NCI-H2081 (cell line): Measurements from ENCODE around the gene TMEM9B.
"Not testable (repeated sequence)": the region's sequence is repeated elsewhere in the genome, so short reads cannot be mapped to it uniquely, and the experiment has no call there.

Experiments
- DNase-seq, 2 experiments: peaks; one replicate each; lab custom pipeline; 2025; lab: John Stamatoyannopoulos, UW

Gene TMEM9B

DNA sequence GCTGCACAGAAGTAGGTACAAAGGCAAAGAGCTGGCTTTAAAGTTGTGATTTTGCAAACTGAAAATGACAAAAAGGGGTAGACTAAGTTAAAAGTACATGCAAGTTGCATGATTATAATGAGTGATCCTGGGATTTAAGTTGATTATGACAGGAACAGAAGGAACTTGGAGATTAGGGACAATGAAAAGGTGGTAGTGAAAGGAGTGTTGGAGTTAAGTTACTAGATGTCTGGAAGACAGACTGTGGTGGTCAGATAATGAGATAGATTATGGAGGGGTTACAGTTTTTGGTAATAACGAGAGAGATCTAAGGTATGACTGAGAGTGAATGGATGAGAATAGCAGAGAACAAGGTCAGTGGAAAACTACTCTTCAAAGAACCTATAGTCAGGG is 7.7 kb upstream of the TMEM9B start:
- DNase-seq, result no peak

DNA sequence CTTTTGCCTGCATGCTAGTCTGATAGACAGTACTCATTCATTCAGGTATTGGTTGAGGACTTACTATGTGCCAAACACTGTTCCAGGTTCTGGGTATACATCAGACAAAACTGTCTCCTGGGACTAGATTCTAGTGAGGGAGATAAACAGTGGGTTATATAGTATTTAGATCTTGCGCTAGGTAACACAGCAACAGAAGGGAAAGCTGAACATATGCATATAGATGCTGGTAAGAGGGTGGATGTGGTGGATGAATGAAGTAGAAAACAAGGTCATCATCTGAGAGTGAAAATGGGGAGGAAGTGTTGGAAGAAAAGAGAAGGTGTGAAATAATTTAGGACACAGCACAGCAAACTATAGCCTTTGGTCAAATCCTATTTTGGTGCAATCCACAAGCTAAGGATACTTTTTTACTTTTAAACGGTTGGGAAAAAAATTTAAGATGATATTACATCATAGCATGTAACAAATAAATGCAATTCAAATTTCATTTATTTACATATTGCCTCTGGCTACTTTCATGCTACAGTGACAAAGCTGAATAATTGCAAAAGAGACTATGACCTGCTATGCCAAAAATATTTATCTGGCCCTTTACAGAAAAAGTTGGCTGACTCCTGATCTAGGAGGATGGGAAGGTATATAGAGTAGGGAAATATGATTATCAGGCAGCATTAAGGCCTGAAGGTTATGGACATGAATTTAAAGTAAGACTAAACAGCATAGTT is 7.1 kb upstream of the TMEM9B start:
- no peak for DNase-seq

DNA sequence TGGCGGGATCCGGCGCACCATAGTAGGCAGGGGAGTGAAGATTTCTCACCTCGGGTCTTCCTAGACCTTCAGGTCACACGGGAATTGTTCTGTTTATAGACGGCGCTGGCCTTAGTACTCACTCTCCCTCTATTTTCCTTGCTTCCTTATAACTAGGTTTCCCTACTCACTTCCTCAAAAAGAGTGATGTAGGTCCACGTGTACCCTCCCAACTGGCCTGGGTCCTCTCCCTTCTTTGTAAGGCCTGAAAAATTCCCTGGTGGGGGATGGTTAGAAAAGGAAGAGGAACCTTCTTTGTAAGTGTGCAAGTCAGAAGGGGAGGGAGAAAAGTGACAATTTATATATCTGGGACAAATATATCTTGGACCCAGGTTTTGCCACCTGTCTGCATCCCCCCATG is 2.9 kb upstream of the TMEM9B start:
- no peak for DNase-seq

DNA sequence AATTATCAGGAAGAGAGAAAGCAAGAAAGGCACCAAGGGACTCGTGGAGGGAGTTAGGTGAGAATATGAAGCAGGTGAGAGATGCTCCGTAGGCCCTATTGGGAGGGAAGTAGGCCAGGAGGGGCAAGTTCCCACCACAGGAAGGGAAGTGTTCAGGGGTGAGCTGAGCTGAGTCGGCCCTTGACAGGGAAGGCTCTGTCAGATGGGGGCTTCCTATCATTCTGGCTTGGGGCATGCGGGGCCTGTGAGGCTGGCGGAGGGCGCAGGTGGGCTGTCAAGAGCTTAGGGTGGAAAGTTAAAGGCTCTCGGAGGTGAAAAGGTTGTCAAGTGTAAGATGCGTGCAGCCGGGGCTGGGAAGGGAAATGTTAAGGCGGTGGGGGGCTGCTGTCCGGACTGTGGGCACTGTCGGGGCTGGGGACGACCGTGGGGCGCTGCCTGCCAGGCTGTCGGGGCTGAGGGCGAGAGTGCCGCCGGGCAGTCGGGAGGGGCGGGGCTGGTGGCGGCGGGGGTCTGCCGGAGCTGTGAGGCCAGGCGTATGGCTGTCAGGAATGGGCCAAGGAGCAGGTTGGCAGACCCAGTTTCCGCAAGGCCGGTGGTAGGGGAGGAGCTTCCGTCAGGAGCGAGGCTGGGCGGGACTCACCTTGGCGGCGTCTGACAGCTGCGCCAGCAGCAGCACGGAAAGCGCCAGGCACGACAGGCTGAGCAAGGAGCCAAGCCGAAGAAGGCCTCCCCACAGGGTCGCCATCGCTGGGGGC is 496 bp downstream of the TMEM9B start:
- peak; percentile 82 to 86 for DNase-seq

DNA sequence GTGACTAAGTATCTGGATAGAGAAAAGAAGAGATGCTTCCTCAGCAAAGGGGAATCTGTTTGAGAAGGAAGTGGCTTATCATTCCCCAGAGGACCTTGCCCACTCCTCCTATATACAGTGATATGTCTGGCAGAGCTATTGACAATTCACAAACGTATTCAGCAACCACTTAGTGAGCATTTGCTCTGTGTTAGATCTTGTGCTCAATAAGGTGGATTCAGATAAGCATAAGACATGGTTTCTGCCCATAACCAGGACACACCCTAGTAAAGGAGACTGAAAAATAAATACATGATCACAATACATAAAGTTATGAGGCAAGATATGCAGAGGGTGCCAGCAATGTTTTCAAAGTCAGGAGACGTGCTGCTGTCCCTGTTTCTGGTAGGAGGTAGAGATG is 1.4 kb downstream of the TMEM9B start:
- DNase-seq, result no peak

DNA sequence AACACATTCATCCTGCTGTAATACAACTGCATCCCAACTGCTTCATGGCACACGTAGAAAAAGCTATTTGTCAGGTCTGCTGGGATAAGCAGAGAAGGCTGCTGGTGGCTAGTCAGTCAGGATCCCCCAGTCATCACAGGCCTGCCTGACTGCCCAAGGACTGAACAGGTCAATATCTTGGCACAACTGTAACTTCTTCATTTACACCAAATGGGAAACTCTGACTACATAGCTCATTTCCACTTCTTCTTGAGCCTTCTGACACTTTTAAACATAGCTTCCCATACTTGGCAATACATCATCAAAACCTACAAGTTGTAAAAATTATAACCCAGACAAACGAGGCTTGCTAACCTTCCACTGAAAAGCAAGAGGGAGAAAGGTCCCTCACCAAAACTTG is 2.8 kb downstream of the TMEM9B start:
- no peak for DNase-seq

DNA sequence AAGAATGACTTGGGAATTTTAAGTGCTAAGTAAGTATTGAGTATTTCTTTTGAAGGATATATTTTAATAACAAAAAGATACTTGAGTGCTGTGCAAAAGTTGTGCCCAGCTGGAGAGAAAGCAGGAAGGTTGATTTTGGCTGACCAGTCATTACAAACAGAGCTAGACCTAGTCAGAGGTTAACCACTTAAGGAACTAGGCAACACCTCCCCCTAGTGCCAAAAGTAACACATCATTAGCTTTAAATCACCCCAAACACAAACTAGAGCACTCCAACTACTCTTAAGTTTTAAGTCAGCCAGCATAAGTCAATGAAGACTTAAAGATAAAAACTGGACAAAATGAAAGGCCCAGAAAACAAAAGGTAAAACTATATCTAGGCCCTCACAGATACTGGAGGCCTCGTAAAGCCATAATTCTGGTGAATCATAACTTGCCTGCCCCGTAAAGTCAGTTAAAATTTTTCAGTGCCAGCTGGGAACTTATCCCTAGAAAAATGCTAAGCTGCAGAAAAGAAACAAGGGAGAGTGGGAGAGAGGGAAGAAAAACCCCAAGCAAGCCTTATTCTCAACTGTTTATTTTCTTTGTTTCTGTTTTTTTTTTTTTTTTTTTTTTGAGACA is 4.6 kb downstream of the TMEM9B start:
- peak in 1 of 2 experiments; percentile 35 for DNase-seq

DNA sequence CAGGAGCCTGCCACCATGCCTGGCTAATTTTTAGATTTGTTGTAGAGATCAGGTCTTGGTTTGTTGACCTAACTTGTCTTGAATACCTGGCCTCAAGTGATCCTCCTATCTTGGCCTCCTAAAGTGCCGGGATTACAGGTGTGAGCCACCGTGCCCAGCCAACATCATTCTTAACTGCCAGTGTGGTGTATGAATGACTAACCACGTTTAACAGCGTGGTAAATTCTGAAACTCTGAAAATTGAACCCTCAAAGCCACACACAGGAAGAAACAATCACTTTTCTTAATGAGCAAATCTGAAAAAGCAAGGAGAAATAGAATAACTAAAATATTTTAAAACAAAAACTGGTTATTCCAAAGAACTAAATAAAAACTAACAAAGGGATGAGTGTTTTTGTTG is 7.4 kb downstream of the TMEM9B start:
- no peak for DNase-seq

DNA sequence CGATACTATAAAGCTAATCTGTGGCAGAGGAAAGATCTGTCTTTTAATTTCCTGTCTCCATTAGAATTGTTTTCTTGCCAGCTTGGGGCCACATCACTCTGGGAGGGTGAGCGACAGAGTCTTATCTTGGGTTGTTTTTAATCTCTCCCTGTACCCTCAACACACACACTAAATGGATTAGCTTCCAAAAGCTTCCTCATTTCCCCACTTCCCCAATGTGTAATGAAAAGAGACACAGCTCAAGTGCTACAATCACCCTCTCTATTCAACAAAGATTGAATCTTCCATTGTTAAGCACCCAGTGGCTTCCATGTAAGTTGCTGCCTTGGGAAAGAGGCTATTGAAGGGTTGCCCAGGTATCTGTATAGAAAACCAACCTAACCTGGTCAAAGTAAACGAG is 15.4 kb downstream of the TMEM9B start:
- peak in 1 of 2 experiments; percentile 4 for DNase-seq

DNA sequence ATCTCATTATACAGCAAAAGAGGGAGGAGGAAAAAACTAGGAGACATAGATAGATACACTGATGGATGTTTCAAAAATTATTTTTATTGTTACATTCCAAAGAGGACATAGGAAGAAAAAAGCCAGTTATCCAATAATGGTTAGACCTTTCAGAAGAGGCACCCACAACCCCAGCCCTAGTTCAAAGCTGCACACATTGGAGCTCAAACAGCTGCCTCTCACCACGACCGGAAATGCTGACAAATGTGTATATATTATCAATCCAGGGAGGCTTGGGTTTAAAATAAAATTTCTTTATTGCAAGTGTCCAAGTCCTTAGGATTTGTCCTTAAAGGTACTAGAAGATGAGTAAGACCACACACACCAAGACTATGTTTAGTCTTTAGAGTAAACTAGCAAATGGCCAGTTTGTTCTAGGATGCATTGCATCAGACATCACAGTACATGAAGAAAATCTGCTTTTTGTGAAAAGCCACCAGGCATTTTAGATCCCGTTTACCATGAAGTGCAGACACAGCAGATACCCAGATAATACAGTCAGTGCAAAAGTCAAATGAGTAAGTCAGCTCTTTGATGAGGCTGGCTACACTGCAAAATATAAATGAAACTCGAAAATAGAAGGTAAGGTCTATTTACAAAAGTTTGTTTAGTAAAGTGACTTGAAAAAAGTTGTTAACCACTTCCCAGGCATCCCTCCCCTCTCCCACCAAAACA is 16.9 kb downstream of the TMEM9B start:
- no peak for DNase-seq

DNA sequence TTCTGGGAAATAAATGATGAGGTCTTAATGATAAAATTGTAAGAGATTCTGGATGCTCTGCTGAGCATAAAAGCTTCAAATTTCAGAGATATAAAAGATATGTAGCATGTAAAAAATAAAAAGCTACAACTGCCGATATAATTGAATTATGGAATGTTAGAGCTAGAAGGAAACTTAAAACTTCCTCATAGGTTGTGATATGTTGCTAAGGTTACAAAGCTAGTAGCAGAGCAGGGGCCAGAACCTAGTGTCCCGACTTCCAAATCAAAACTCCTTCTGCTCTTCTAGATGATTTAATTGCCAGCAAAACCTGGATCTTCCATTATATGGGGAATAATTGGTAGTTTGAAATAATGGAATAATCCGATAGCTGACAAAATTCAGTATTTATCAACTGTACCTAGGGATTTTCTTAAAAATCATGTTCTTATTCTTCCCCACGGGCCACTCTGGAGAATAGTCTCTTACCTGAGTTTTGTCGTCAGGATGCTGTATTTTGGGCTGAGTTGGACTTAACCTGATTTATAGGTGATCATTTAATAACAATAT is 21.6 kb downstream of the TMEM9B start, which contains the start of gene ASCL3:
TSS of gene ASCL3 (minus strand) at position 499 of the 549 bp plus-strand sequence. CDS start 4,855 bp downstream, outside the sequence.
- no peak for DNase-seq

DNA sequence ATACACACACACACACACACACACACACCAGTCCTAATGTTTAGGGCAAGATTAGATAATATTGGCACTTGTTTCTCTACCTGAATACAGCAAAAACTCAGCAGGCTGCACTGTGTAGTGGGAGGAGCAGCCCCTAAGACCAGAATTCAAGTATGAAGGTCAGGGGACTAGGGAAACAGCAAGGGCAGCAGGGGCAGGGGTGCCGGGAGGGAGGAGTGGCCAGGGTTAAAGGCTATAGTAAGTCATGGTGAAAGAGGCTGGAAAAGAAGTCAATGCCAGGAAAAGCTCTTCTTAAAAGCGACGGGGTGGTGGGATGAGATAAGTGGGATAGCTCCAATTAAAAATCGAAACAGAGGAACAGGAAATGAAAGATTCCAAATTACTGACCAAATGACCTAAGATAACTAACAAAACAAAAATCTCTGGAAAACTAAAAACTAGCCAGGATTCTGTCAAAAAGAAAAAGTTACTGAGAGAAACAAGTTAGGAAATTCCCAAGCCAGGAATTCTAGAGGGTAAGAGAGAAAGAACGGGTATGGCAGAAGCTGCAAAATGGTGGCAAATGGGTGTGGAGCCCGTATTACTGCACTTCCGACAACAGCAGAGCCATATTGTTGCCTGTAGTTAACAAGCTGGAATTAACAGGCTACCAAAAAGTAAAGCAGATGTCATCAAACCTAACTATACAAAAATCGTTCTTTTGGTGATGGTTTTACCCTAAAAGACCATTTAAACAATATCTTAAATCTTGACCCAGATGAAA is 22.7 kb downstream of the TMEM9B start:
- DNase-seq, result no peak

DNA sequence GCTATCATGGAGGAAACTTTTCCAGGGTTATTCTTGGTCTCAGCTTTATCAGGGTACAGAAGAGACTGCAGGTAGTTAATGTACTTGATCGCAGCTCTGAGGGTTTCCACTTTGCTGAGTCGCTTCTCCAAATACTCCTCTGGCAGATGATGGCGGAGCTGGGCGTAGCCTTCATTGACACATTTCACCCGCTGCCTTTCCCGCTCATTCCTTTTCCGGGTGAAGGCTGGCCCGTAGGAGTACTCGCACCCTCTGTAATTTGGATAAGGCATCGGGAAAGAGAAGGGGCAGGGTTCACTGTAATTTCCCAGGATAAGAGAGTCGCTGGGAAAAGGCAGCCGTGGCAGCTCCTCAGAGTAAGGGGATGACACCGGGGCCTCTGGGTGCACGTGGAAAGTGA is 26.6 kb downstream of the TMEM9B start:
- no peak for DNase-seq

DNA sequence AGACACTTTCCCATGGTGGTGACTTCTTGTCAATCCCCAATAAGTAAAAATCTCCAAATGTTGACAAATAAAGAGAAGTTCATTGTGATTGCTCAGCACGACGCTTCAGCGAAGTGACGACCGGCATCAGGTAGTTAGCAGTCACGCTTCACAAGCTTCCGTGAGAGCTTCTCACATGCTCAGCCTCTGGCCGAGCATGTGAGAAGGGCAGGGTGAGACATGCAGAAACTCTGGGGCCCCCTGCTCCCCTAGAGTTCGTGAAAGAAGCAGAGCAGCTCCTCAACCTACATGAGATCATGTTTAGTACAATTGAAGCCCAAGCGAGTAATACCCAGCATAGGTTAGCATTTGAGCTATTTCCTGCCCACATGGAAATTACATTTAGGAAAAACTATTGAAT is 27.1 kb downstream of the TMEM9B start:
- DNase-seq, result no peak

DNA sequence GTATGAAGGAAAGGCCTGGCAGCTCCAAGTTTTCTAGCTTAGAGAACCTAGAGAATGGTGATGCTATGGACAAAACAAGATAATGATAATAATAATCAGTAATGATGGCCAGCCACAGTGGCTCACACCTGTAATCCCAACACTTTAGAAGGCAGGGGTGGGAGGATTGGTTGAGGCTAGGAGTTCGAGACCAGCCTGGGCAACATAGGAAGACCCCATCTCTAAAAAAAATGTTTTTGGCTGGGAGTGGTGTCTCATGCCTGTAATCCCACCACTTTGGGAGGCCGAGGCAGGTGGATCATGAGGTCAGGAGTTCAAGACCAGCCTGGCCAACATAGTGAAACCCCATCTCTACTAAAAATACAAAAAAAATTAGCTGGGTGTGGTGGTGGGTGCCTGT is 28.5 kb downstream of the TMEM9B start:
- DNase-seq, result not testable (repeated sequence)

DNA sequence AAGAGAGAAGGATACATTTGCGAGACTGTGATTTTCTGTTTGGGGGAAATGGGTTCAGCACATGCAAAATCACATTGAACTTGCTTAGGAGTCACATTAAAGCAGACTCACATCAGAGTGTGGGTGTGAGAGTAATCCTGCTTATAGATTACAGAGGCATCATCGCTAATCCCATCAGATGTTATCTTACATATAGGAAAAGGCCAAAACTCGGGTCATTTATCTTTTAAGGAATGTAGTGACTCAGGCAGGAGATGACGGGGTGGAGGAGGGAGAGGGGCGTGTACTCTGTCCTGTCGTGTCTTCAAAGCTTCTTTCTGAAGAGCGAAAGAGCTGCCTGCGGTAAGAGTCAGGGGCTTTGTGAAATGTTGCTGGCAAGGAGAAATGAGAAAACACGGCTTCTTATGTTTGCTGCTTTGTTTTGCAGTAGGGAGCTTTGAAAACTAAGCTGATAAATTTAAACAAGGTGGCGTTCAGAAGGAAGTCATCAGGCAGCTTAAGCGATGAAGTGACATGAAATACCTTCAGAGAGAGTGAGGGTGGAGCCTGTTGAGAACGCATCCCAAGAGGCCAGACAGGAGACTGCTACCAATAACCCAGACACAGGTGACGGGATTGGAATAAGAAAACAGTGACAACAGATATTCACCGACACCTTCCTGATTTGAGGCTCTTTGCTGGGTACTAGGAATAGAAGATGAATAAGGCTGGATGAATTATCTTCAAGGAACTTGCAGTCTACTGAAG is 29.3 kb downstream of the TMEM9B start:
- DNase-seq, result no peak

DNA sequence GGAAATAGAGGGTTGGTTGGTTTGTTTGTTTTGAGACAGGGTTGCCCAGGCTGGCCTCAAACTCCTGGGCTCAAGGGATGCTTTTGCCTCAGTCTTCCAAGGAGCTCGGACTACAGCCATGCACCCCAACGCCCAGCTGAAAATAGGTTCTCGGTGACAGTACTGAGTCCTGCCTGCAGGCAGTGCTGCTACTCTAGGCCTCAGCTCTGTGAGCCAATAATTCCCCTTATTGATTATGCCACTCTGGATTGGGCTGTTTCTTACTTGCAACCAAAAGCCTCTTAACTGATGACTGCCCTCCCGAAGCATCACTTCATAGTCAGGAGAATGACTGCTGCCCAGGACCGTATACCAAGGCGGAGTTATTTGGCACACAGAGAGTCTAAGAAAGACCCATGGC is 30.3 kb downstream of the TMEM9B start:
- no peak for DNase-seq

DNA sequence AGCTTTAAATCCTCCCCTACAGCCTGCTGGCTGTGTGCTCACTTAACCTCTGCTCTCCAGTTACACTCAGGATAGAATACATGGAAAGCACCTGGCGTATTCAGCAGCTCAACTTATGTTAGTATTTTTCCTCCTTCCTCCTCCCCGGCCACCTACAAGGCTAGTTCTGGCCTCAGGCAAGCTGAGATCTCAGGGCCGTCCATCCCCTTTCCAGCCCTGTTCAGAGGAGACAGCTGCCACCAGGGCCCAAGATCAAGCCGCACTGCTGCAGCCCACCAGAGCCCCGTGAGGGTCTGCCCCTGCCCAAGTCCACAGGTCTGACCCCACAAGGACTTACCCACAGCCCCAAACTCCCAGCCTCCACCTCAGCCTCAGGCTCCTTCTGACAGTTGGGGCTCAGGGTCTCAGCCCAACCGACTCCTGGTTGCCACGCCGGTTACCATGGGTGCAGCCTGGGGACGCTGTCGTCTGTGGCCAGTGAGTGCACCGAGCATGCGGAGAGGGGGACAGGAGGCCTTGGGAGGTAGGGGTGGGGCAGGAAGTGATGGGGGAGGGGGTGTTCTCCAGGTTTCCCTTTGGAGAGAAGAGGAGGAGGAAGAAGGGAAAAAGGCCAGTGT is 31.6 kb downstream of the TMEM9B start, which contains the start of gene C11orf16:
TSS of gene C11orf16 (minus strand) at position 384 of the 617 bp plus-strand sequence. CDS start 639 bp downstream, outside the sequence.
- DNase-seq, result no peak

DNA sequence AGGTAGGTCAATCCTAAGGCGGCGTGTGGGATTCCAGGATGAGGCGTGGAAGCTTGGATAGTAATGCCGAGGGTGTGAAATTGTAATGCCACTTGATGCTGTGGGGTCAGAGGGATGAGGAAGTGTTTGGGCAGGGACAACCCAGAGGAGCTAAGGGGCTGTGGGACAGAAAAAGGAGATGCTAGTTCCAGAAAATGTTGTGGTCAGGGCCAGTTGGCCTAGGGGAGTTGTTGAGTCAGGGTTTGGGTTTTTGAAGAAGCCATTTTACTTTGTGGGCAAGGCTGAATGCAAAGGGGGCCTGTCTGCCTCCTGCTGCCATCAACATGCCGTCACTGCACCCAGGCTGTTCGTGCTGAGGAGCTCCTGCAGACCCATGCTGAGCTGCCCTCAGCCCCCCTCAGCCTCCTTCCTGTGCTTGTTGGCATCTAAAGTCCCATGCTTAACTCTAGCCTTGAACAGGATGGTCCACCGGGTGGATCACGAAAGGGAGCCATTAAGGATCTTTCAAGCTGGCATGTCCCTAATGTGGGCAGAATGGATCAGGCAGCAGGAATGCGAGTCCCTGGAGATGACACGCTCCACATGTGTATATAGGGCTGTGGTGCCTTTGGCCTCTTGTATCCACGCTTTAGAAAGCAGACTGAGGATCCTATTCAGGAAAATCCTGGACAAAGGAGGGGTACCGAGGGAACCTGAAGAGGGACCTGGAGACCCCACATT is 33.6 kb downstream of the TMEM9B start:
- no peak for DNase-seq
